Measurements from ENCODE around the gene EMP2.
"Not testable (repeated sequence)": the region's sequence is repeated elsewhere in the genome, so short reads cannot be mapped to it uniquely, and the experiment has no call there.

The EMP2 gene

DNA sequence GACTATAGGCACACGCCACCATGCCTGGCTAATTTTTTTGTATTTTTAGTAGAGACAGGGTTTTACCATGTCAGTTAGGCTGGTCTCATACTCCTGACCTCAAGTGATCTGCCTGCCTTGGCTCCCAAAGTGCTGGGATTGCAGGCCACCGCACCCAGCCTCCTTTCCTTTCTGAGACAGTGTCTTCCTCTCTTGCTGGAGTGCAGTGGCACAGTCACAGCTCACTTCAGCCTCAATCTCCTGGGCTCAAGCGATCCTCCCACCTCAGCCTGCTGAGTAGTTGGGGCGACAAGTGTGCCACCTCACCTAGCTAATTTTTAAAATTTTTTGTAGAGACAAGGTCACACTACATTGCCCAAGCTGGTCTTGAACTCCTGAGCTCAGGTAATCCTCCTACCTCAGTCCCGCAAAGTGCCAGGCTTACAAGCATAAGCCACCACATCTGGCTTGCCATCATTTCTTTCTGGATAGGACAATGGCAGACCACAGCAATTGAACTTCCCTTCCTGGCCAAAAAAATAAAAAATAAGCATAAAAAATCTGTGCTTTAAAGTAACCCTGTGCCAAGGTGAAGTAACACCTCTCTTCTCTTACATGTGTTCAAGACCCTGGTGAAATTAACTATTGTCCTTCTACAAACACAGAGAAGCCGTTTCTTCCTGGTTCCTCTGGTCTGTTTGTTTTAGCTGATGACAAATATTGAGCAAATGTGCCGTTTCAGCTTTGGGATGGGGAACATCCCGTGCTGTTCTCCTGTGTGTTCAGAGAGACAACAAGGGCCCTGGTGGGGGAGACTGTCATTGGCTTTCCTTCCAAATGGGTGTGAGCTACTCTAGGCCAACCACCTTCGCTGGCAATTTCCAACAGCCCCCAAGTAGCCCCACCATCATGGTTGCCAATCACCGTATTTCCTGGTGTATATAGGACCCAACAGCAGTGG is 60.2 kb downstream of the EMP2 start:
- no peak for DNase-seq

GRCh38 chr16:10519297-10519696 is 61.1 kb downstream of the EMP2 start:
- DNase-seq, result no peak

- no peak for DNase-seq
Observed at GRCh38 chr16:10518479-10519041, 61.8 kb downstream of the EMP2 start.

- DNase-seq, result no peak
Observed at GRCh38 chr16:10517868-10518267, 62.5 kb downstream of the EMP2 start.

- peak; percentile 19 for DNase-seq
Observed at GRCh38 chr16:10514369-10515055, 65.9 kb downstream of the EMP2 start.

GRCh38 chr16:10511829-10512228 is 68.6 kb downstream of the EMP2 start:
- DNase-seq, result no peak

DNA sequence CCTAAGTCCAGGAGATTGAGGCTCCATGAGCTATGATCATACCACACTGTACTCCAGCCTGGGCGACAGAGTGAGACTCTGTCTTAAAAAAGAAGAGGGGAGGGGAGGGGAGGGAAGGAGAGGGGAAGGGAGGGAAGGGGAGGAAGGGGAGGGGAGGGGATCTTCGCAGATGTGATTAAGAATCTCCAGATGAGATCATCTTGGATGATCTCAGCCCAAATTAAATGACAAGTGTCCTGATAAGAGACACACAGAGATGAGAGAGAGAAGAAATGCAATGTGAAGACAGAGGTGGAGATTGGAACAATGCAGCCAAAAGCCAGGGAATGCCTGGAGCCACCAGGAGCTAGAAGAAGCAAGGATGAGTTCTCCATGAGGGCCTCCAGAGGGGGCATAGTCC is 70.1 kb downstream of the EMP2 start:
- no peak for DNase-seq

DNA sequence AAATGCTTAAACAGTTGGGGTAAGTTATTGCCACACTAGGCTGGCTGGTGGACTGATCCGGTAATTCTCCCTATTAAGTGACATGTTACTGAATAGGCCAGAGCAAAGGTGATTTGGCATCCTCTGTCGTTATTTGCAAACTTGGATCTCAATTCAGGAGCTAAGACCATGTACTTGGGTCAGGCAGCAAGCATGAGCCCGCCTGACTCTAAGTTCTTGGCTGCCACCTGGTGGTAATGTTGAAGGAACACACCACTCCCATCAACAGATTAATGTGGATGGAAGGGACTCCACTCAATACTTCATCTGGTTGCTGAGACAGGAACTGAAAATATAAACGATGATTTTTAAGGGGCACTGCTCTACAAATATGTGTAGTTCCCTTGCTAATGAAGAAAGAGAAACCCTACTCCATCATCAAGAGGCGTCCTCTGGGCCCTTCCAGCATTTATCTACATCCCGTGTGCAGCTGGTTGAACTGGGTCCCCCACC is 70.8 kb downstream of the EMP2 start:
- peak; percentile 50 for DNase-seq

- DNase-seq, result not testable (repeated sequence)
Observed at GRCh38 chr16:10505286-10505685, 75.1 kb downstream of the EMP2 start.

DNA sequence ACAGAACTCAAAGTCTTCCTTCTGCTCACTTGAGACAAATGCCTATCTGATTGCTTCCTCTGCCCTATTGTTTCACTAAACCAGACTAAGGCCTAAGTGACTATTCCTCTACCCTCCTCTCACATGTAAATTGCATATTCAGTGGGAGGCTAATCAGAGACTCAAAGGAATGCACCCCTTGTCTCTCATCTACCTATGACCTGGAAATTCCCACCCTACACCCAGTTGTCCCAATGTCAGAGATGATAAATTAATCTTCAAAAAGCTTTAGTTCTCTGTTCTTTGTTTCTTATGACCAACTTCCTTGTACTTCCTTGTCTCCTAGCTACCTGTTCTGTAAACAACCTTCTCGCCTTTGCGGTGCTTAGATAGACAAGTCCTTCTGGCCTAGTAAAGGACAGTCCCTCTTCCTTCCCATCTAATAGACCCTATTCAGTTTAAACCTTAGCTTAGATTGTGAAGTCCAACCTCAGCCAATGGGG is 76.0 kb downstream of the EMP2 start:
- DNase-seq, result no peak

GRCh38 chr16:10502776-10503175 is 77.6 kb downstream of the EMP2 start:
- DNase-seq, result no peak

DNA sequence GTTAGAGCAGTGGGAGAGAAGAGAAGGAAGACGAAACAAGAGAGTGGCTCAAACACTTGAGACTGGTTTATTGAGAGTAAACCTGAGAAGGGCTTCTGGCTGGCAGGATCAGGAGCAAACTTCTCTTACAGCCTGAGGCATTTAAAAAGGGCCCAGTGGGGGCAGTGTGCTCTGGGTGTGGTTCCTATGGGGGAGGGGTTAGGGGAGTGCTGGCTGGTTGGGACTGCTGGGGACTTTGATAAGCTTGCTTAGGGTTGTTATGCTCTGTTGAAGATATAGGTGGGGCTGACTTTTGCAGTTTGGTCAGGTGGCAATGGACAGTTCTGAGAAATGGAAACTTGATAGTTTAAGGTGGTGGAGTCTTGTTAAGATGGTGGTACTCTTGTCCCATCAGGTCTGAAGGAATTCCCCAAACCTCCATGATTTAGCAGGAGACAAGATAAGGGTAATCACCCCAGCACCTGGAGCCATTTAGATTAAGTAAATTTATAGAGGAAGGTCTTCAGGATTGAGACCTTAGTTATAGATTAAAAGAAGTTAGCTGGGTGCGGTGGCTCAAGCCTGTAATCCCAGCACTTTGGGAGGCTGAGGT is 79.3 kb downstream of the EMP2 start:
- DNase-seq, result no peak

DNA sequence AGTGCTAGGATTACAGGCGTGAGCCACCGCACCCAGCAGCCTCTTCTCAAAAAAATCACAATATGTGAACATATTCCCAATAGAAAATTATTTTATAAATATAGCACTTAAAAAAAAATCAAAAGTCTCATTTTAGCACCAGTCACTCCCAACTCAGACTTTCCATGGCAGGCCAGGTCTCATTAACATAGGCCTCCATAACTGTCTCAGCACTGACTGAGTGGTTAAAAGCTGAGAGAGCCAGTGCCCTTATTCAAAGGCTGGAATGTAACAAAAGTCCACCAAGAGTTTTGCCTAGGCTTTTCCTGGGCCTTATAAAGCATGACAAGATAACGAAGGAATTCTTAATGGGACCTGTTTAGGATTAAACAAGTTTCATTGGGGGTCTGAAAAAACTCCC is 79.8 kb downstream of the EMP2 start:
- no peak for DNase-seq

- no peak for DNase-seq
Observed at GRCh38 chr16:10497132-10498101, 83.0 kb downstream of the EMP2 start.

- DNase-seq, result no peak
Observed at GRCh38 chr16:10495031-10495345, 85.4 kb downstream of the EMP2 start.

DNA sequence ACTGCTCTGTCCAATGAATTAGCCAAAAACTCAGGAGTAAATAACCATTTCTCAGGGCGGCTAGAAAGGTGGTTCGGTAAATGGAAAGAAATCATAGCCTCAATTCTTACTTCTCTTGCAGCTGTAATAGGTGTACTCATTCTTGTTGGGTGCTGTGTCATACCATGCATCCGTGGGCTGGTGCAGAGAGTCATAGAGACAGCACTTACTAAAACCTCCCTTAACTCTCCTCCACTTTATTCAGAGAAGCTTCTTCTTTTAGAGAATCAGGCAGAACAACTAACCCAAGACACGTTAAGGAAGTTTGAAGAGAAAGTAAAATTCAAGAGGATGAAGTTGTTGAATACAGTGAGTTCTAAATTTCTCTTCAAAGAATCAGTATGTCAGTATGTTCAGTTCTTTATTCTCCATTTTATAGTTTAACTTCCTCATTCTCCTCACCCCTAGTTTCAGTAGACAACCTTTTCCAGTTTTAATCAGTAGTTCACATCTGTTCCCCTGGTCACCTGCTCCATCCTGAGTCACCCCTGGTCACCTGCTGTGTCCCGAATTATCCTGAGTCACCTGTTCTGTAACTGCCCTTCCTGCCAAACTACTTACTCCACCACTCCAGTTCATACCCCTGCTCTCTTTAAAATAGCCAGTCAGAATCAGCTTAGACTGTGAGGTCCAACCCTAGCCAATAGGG is 85.9 kb downstream of the EMP2 start:
- no peak for DNase-seq

DNA sequence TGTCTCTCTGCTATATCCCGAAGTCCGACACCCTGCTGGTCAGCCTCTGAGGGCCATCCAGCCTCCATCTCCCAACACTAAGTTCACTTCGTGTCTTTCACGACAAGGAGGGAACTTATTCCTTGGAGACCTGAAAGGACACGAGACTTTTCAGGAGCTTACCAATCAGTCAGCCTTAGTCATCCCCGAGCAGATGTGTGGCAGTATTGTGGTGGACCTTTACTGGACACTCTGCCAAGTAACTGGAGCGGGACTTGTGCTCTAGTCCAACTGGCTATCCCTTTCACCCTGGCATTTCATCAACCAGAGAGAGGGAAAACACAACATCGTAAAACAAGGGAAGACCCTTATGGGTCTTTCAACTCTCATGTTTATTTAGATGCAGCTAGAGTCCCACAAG is 87.1 kb downstream of the EMP2 start:
- no peak for DNase-seq

- DNase-seq, result no peak
Observed at GRCh38 chr16:10490141-10490540, 90.3 kb downstream of the EMP2 start.

- DNase-seq, result no peak
Observed at GRCh38 chr16:10485698-10486382, 94.6 kb downstream of the EMP2 start.

DNA sequence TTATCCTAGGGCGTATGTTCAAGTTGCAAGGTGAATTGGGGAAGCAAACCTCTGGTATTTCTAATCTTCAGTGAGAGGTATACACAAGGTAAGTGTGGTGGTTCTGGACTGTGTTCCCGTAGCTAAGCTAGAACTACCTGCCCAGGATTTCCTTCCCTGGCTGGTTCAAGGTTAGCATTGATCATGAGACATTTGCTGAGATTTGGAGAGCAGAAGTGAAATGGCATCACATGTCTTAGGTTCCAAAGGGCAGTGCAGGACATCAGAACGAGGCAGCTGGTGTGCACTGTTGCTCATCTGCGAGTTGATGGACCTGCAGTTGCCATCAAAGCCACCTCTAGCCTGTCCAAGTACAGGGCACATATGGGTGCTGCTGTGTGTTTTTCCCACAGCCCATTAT is 95.2 kb downstream of the EMP2 start:
- DNase-seq, result no peak

DNA sequence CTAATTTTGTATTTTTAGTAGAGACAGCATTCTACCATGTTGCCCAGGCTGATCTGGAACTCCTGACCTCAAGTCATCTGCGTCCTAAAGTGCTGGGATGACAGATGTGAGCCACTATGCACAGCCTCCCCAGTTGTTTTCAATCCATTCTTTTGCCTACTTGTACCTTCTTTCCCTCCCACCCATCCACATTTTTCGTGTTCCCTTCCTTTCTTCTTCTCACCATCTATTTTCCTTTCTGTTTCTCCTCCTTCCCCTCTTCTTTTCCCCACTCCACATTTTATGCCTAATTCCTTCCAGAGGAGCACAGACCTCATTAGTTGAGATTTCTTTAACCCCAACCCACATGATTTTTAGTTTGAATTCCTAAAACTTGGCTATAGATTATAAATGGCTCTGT is 100.2 kb downstream of the EMP2 start:
- DNase-seq, result no peak
